ENCODE results near the gene TMIGD2. TPM values are rescaled to one million over a fixed set of nuclear protein-coding genes. Genes with fewer than 3 reads are reported as not detected.

The TMIGD2 gene
- total RNA-seq, 6 donors from 2014 or later, result 0.30 to 1.9 (median 1.3) TPM; not detected in 1

DNA sequence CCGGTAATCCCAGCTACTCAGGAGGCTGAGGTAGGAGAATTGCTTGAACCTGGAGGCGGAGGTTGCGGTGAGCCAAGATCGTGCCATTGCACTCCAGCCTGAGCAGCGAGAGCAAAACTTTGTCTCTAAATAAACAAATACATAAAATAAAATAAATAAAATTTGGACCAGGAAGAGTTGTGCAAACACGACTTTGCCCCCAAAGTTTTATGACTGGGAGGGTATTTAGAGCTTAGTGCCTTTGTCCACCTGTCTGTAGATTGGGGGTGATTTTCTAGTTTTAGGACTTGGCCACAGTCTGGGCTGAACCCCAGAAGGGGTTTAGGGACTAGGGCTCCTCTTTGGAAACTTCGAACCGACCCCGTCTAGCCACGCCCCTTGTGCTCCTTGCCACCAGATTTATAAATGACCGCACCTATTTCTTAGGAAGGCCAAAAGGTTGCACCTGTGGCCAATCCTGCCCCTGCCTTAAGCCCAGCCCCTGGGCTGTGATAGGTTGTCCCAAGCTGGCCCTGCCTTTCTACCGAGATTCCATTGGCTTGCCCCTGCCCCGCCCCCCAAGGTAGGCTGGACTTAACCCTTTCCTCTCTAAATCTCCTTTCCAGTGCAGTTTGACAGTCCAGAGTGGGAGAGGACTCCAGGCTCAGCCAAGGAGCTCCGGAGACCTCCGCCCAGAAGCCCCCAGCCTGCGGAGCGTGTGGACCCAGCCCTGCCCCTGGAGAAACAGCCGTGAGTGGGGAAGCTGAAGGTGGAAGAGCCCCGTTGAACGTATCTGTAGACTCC is 17.8 kb downstream of the TMIGD2 start:
- Histone ChIP-seq H3K4me1 (peaks cover 4 to 9% (median 7%) of the 10 kb centered on the region in 4 donors), H3K27me3 (peaks cover 0 to 15% (median 8%) of the 10 kb centered on the region in 4 donors), H3K4me3 (no peak overlapping the region), H3K9me3 (no peaks in the 10 kb centered on the region), H3K27ac (no peak overlapping the region), H3K36me3 (no peaks in the 10 kb centered on the region)
- no peak for ATAC-seq (ENCODE audit: low FRiP score in 2 of 2)
- DNase-seq, result no peak
- 40 to 42% methylated on average over 20 of the region's 20 CpGs for WGBS, 2 donors
- TF ChIP-seq EP300 (IDR thresholded peaks at IDR 0.05) (no peak), POLR2AphosphoS5 (IDR thresholded peaks at IDR 0.05) (no peak), POLR2A (IDR thresholded peaks at IDR 0.05) (no peak)
- TF ChIP-seq, protein P1, sequence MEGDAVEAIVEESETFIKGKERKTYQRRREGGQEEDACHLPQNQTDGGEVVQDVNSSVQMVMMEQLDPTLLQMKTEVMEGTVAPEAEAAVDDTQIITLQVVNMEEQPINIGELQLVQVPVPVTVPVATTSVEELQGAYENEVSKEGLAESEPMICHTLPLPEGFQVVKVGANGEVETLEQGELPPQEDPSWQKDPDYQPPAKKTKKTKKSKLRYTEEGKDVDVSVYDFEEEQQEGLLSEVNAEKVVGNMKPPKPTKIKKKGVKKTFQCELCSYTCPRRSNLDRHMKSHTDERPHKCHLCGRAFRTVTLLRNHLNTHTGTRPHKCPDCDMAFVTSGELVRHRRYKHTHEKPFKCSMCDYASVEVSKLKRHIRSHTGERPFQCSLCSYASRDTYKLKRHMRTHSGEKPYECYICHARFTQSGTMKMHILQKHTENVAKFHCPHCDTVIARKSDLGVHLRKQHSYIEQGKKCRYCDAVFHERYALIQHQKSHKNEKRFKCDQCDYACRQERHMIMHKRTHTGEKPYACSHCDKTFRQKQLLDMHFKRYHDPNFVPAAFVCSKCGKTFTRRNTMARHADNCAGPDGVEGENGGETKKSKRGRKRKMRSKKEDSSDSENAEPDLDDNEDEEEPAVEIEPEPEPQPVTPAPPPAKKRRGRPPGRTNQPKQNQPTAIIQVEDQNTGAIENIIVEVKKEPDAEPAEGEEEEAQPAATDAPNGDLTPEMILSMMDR (IDR thresholded peaks at IDR 0.05), result no peak

DNA sequence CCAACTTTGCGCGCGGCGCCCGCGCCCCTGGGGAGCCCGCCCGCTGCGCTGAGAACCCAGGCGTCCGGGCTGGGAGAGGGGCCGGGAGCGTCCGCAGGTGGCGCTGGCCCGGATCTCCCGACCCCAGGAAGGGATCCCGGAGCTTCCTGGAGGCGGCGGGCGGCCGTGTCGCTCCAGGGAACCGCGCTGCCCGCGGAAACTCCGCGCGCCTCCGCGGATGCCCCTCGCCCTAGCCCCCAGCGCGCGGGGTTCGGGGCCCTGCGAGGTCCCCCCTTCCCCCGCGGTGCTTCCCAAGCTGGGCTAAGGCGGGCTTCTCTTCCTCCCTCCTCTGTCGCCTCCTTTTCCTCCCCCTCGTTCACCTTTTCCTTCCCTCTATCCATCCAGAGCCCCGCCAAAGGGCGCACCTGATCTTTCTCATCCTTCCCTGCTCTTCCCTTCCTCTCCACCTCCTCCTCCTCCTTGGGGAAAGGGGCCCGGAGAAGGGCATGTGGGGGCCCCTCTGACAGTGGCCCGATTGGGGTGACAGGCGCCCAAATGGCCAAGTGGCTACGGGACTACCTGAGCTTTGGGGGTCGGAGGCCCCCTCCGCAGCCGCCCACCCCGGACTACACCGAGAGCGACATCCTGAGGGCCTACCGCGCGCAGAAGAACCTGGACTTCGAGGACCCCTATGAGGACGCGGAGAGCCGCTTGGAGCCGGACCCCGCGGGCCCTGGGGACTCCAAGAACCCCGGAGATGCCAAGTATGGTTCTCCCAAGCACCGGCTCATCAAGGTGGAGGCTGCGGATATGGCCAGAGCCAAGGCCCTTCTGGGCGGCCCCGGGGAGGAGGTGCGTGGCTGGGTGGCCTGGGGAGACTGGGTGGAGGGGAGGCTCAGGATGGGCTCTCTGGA is 22.4 kb downstream of the TMIGD2 start:
- TF ChIP-seq POLR2A (IDR thresholded peaks at IDR 0.05) (no peak), EP300 (IDR thresholded peaks at IDR 0.05) (no peak), POLR2AphosphoS5 (IDR thresholded peaks at IDR 0.05) (no peak)
- TF ChIP-seq, protein P1 (IDR thresholded peaks at IDR 0.05), result no peak
- Histone ChIP-seq H3K4me1 (peaks cover 11 to 19% (median 13%) of the 10 kb centered on the region in 4 donors), H3K4me3 (peak overlapping the region in 2 of 4 donors; percentile 3 to 30), H3K36me3 (no peaks in the 10 kb centered on the region), H3K9me3 (no peaks in the 10 kb centered on the region), H3K27ac (no peak overlapping the region), H3K27me3 (peaks cover 2 to 29% (median 16%) of the 10 kb centered on the region in 4 donors)
- WGBS, 2 donors, result 4 to 6% methylated on average over 20 to 39 of the region's 71 CpGs
- ATAC-seq (ENCODE audit: low FRiP score in 2 of 2), result no peak
- DNase-seq, result peak in 1 of 2 donors; percentile 76

DNA sequence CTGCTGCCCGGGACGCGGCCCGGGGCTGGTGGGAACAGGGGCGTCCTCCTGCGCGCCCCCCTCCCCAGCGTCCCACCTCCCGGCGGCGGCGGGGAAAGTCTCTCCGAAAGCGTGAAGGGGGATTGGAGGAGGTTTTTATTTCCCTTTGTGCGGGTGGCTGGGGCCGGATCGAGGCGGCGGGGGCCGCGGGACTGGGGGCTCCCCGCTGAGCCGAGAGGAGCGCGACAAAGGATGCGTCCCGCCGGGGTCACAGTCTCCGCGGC is 23.0 kb downstream of the TMIGD2 start:
- Histone ChIP-seq H3K36me3 (no peaks in the 10 kb centered on the region), H3K4me3 (peak overlapping the region in 2 of 4 donors; percentile 3 to 30), H3K9me3 (no peaks in the 10 kb centered on the region), H3K27ac (no peak overlapping the region), H3K4me1 (peaks cover 11 to 19% (median 13%) of the 10 kb centered on the region in 4 donors), H3K27me3 (peaks cover 2 to 29% (median 16%) of the 10 kb centered on the region in 4 donors)
- ATAC-seq (ENCODE audit: low FRiP score in 2 of 2) (no peak), DNase-seq (no peak)
- WGBS, 2 donors, result 0% methylated on average over 7 to 18 of the region's 30 CpGs
- TF ChIP-seq, protein P1 (IDR thresholded peaks at IDR 0.05), result no peak
- TF ChIP-seq POLR2A (IDR thresholded peaks at IDR 0.05) (no peak), EP300 (IDR thresholded peaks at IDR 0.05) (no peak), POLR2AphosphoS5 (IDR thresholded peaks at IDR 0.05) (no peak)

DNA sequence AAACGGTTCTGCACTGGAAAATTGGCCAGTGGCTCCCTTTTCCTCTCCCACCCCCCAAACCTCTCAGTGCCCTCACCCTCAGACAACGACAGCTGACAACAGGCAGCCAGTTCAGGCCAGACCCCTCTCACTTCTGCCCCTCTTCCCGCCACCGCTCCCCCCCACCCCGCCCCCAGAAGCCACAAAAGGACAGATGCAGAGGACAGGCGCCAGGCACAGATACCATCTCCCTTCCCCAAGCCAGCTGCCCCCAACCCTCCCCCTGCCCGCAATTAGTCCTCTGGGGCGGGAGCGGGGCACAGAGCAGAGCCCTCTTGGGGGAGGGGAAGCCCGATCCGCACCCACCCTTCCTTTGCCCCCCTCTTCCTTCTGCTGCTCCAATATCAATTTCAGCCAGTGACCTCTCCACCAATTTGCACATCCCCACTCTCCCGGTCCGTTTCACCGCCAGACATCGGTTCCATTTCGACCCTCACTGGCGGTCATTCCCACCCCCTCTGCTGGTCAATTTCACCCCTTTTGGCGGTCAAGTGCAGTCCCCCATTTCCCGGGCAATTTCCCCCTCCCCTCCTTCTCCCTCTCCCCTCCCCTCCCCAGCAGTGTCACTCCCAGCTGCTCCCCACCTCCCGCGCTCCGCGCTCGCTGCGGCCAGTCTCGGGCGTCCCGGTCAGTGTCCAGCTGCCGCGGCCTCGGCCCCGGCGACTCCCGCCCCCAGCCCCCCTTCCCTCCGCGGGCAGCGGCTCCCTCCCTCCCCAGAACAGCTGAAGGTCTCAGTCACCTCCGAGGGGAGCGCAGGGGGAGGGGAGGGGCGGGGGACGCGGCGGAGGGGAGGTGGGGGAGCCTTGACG is 23.5 kb downstream of the TMIGD2 start, which contains the start of gene SHD:
SHD (plus strand) TSS at position 848 of the 848 bp plus-strand sequence. CDS start 798 bp downstream, outside the sequence.
- H3K27ac ChIP-seq, result no peak within 1 kb of the TSS
- TF ChIP-seq EP300 (IDR thresholded peaks at IDR 0.05) (no peak), POLR2AphosphoS5 (IDR thresholded peaks at IDR 0.05) (no peak), POLR2A (IDR thresholded peaks at IDR 0.05) (no peak)
- TF ChIP-seq, protein P1 (IDR thresholded peaks at IDR 0.05), result no peak
- peak within 1 kb of the TSS in 2 of 4 donors; percentile 3 to 30 for H3K4me3 ChIP-seq
- peaks cover 2 to 29% (median 16%) of the 10 kb centered on the region in 4 donors for H3K27me3 ChIP-seq
- H3K9me3 ChIP-seq, result no peaks in the 10 kb centered on the region
- DNase-seq (peak in 1 of 2 donors; percentile 81), ATAC-seq (ENCODE audit: low FRiP score in 2 of 2) (no peak)
- H3K4me1 ChIP-seq, result peaks cover 11 to 19% (median 13%) of the 10 kb centered on the region in 4 donors
- 1 to 3% methylated on average over 18 to 34 of the region's 44 CpGs for WGBS, 2 donors
- H3K36me3 ChIP-seq, result no peaks in the 10 kb centered on the region
